H1 (cell line): Measurements from ENCODE around the gene TNFRSF1A. TPM values are rescaled to one million over a fixed set of nuclear protein-coding genes. Genes with fewer than 3 reads are reported as not detected.

ENCODE experiments used
- CTCF ChIA-PET: fragments of 300-600 bp; sonication (Branson Sonifier 250); formaldehyde crosslinking; loops from one replicate; lab custom pipeline; 2021; ENCODE audit not compliant: partially characterized antibody; lab: Charles Lee
- POLR2A ChIA-PET: fragments of 300-600 bp; sonication (Branson Sonifier 250); formaldehyde crosslinking; loops from one replicate; lab custom pipeline; 2021; ENCODE audit warnings: inconsistent platforms; ENCODE audit not compliant: partially characterized antibody; lab: Charles Lee
- DNase-seq, 2 experiments: peaks; one replicate each; pipeline versions ENCODE4 v3.0.0 to v3.0.0-alpha.2; 2010 to 2022; ENCODE audit warnings: low spot score in 2 of 2, low read depth in 1 of 2, mixed read lengths in 1 of 2
- FAIRE-seq: peaks from 2 replicates; lab custom pipeline; 2011; peaks lifted over from hg19 to GRCh38; lab: Jason Lieb, UNC
- H2AFZ ChIP-seq: 2 replicates; pipeline ENCODE4 v1.8.1; 2012; ENCODE audit warnings: low read length, inconsistent platforms
- H2AK5ac ChIP-seq: 2 replicates; pipeline ENCODE4 v1.6.1; 2013; ENCODE audit warnings: low read depth, low read length
- H2BK120ac ChIP-seq: replicated peaks from 2 replicates; pipeline ENCODE3; 2013; ENCODE audit warnings: low read depth, low read length, inconsistent platforms
- H2BK12ac ChIP-seq: 2 replicates; pipeline ENCODE4 v1.6.1; 2013; ENCODE audit warnings: low read depth, low read length
- H2BK15ac ChIP-seq: 2 replicates; pipeline ENCODE4 v1.6.1; 2013; ENCODE audit warnings: low read length
- H2BK20ac ChIP-seq: 2 replicates; pipeline ENCODE4 v1.6.1; 2013; ENCODE audit warnings: low read length
- H2BK5ac ChIP-seq: 2 replicates; pipeline ENCODE4 v1.6.1; 2013; ENCODE audit warnings: low read depth, low read length
- H3K14ac ChIP-seq: 2 replicates; pipeline ENCODE4 v1.6.1; 2013; ENCODE audit warnings: inconsistent platforms; ENCODE audit not compliant: insufficient read length
- H3K18ac ChIP-seq: 2 replicates; pipeline ENCODE4 v1.6.1; 2013; ENCODE audit warnings: low read length; ENCODE audit errors: extremely low read depth
- H3K23ac ChIP-seq: 2 replicates; pipeline ENCODE4 v1.6.1; 2013; ENCODE audit warnings: inconsistent platforms; ENCODE audit not compliant: insufficient read length
- H3K23me2 ChIP-seq: 2 replicates; pipeline ENCODE4 v1.6.1; 2013; ENCODE audit warnings: low read depth, low read length
- H3K27ac ChIP-seq: 2 replicates; pipeline ENCODE4 v1.6.1; 2011; ENCODE audit warnings: low read depth, low read length, inconsistent platforms
- H3K27me3 ChIP-seq, 4 experiments: replicated peaks in 1 of 4; 1 replicate in 1 of 4; 2 replicates in 3 of 4; pipeline versions ENCODE4 v1.6.1 to v1.8.1; 2011 to 2013; ENCODE audit warnings: low read length in 3 of 4, mild to moderate bottlenecking in 3 of 4, inconsistent platforms in 2 of 4, mixed read lengths in 2 of 4, moderate library complexity in 1 of 4; ENCODE audit not compliant: control insufficient read depth in 3 of 4, insufficient read depth in 3 of 4; ENCODE audit errors: extremely low read depth in 1 of 4
- H3K36me3 ChIP-seq, 4 experiments: 2 replicates each; pipeline versions ENCODE4 v1.6.1 to v1.8.1; 2011 to 2013; ENCODE audit warnings: mild to moderate bottlenecking in 4 of 4, low read length in 3 of 4, moderate library complexity in 2 of 4, control low read depth in 1 of 4, inconsistent platforms in 1 of 4; ENCODE audit not compliant: insufficient read depth in 4 of 4, control insufficient read depth in 2 of 4
- H3K4ac ChIP-seq: replicated peaks from 2 replicates; pipeline ENCODE3; 2013; ENCODE audit warnings: low read length, low read depth, mixed read lengths, inconsistent platforms; ENCODE audit not compliant: insufficient read length
- H3K4me1 ChIP-seq, 4 experiments: replicated peaks in 1 of 4; 1 replicate in 1 of 4; 2 replicates in 3 of 4; pipeline versions ENCODE4 v1.6.1 to v1.8.1; 2011 to 2013; ENCODE audit warnings: low read length in 3 of 4, inconsistent platforms in 2 of 4, mixed read lengths in 1 of 4; ENCODE audit not compliant: insufficient read depth in 4 of 4, control insufficient read depth in 3 of 4
- H3K4me2 ChIP-seq, 2 experiments: 2 replicates each; pipeline versions ENCODE4 v1.6.1 to v1.8.1; 2011 to 2013; ENCODE audit warnings: low read depth in 2 of 2, low read length in 2 of 2, control low read depth in 1 of 2, inconsistent platforms in 1 of 2, mild to moderate bottlenecking in 1 of 2; ENCODE audit not compliant: insufficient read depth in 1 of 2
- H3K4me3 ChIP-seq, 4 experiments: fragments of 200-600, 300-600 bp in 1 of 4; sonication (generic), shearing (Covaris generic), sonication (Bioruptor Twin) in 1 of 4; 2 replicates each; pipeline versions ENCODE4 v1.5.1 to v1.8.1; 2011 to 2016; ENCODE audit warnings: low read length in 4 of 4, low read depth in 3 of 4, control low read depth in 2 of 4, inconsistent platforms in 2 of 4, mild to moderate bottlenecking in 2 of 4, mixed read lengths in 1 of 4, moderate library complexity in 1 of 4; ENCODE audit not compliant: insufficient read depth in 2 of 4; ENCODE audit errors: extremely low read depth in 1 of 4
- H3K56ac ChIP-seq: replicated peaks from 2 replicates; pipeline ENCODE3; 2013; ENCODE audit warnings: low read depth, mild to moderate bottlenecking, mixed read lengths, low read length, inconsistent platforms; ENCODE audit not compliant: insufficient read length
- H3K79me1 ChIP-seq: 2 replicates; pipeline ENCODE4 v1.6.1; 2013; ENCODE audit warnings: low read depth, low read length, control low read depth
- H3K79me2 ChIP-seq, 2 experiments: 2 replicates each; pipeline versions ENCODE4 v1.6.1 to v1.8.1; 2012 to 2013; ENCODE audit warnings: low read length in 2 of 2, mild to moderate bottlenecking in 2 of 2, inconsistent platforms in 1 of 2; ENCODE audit not compliant: insufficient read depth in 2 of 2, control insufficient read depth in 1 of 2
- H3K9ac ChIP-seq, 4 experiments: replicated peaks in 1 of 4; 1 replicate in 1 of 4; 2 replicates in 3 of 4; pipeline versions ENCODE4 v1.6.1 to v1.8.1; 2011 to 2013; ENCODE audit warnings: low read depth in 3 of 4, low read length in 3 of 4, control low read depth in 2 of 4, mild to moderate bottlenecking in 2 of 4, moderate library complexity in 2 of 4, inconsistent platforms in 1 of 4; ENCODE audit errors: extremely low read depth in 1 of 4
- H3K9me3 ChIP-seq, 2 experiments: 2 replicates each; pipeline versions ENCODE4 v1.6.1 to v1.8.1; 2012 to 2013; ENCODE audit warnings: mild to moderate bottlenecking in 2 of 2, moderate library complexity in 2 of 2, control low read depth in 1 of 2, inconsistent platforms in 1 of 2, low read depth in 1 of 2, low read length in 1 of 2, mixed read lengths in 1 of 2; ENCODE audit not compliant: insufficient read depth in 2 of 2
- H4K20me1 ChIP-seq, 2 experiments: replicated peaks in 1 of 2; 2 replicates each; pipeline versions ENCODE3 to v1.8.1; 2011 to 2013; ENCODE audit warnings: inconsistent platforms in 2 of 2, low read length in 2 of 2, mild to moderate bottlenecking in 1 of 2; ENCODE audit not compliant: insufficient read depth in 2 of 2, control insufficient read depth in 1 of 2
- H4K5ac ChIP-seq: 2 replicates; pipeline ENCODE4 v1.6.1; 2013; ENCODE audit warnings: low read length, low read depth, mixed read lengths, inconsistent platforms; ENCODE audit not compliant: insufficient read length
- H4K8ac ChIP-seq: 2 replicates; pipeline ENCODE4 v1.8.0; 2013; ENCODE audit warnings: mild to moderate bottlenecking, moderate library complexity, low read length, inconsistent platforms; ENCODE audit not compliant: insufficient read depth; ENCODE audit errors: extremely low read depth
- H4K91ac ChIP-seq: replicated peaks from 2 replicates; pipeline ENCODE3; 2013; ENCODE audit warnings: low read length, mixed read lengths, inconsistent platforms; ENCODE audit not compliant: insufficient read length
- FOSL1 ChIP-seq: IDR thresholded peaks from 2 replicates; pipeline ENCODE4 v1.6.1; 2011; ENCODE audit warnings: mild to moderate bottlenecking, low read depth, low read length, moderate library complexity; ENCODE audit not compliant: insufficient read depth
- NANOG ChIP-seq: IDR thresholded peaks from 2 replicates; pipeline ENCODE4 v1.6.1; 2011; ENCODE audit warnings: low read length, low read depth, mild to moderate bottlenecking, inconsistent platforms; ENCODE audit not compliant: insufficient read depth, poor library complexity, severe bottlenecking
- SIX5 ChIP-seq: IDR thresholded peaks from 2 replicates; pipeline ENCODE4 v1.6.1; 2011; ENCODE audit warnings: mild to moderate bottlenecking, low read depth, low read length
- WGBS, 2 experiments: shearing (Covaris generic) in 1 of 2; methylation state at CpG; one replicate each; pipeline versions ENCODE4 v1.1.6 to v1.1.7; 2013 to 2015; ENCODE audit warnings: low lambda C conversion rate in 2 of 2, mixed read lengths in 2 of 2, inconsistent platforms in 1 of 2, low coverage in 1 of 2, missing lambda C conversion rate in 1 of 2; ENCODE audit not compliant: insufficient replicate concordance in 2 of 2, insufficient coverage in 1 of 2, insufficient read length in 1 of 2; ENCODE audit errors: extremely low coverage in 1 of 2, missing lambda C conversion rate in 1 of 2; 5-methylcytosine and 5-hydroxymethylcytosine counted together
- polyA plus RNA-seq, 7 experiments: library from polyadenylated mRNA; depleted of rRNA in 3 of 7; stranded (reverse) in 5 of 7; unstranded in 2 of 7; fragments of >200 nt in 5 of 7; fragments of 200-250 nt in 2 of 7; gene quantifications; 1 replicate in 5 of 7; 2 replicates in 1 of 7; 4 replicates in 1 of 7; pipeline versions ENCODE4 v1.2.1 to v1.2.3, GENCODE V29; 2011 to 2013; ENCODE audit warnings: missing spikeins in 2 of 7, mixed read lengths in 2 of 7
- total RNA-seq: library from RNA; stranded (reverse); fragmentation: NEBNext Ultra II Directional; extraction: Animal tissue kit (Norgen Biotek cat#: 25700); gene quantifications from 2 replicates; pipeline ENCODE4 v1.2.1, GENCODE V29; 2021

TNFRSF1A gene
- total and polyA plus RNA-seq, 2 of the 8 experiments (the other 6 are each of a cell fraction or from before 2014, with no cell fraction given): 28.7 to 42.1 TPM

- Histone ChIP-seq H2BK5ac (peak overlapping the region; percentile 93), H3K4me1 (peaks cover 19 to 52% (median 33%) of the 10 kb centered on the region in 4 experiments), H3K14ac (no peak overlapping the region), H2BK15ac (peak overlapping the region; percentile 76; the same call in 1 of the 2 replicates), H3K23me2 (peaks cover 22% of the 10 kb centered on the region), H2BK20ac (peak overlapping the region; percentile 89), H3K18ac (peak overlapping the region; percentile 95), H3K4ac (peak overlapping the region; percentile 23), H3K9ac (peak overlapping the region in 3 of 4 experiments; percentile 56 to 62 (median 57); a peak in 6 of 7 replicates), H4K8ac (peak overlapping the region; percentile 93), H2BK120ac (peak overlapping the region; percentile 25), H3K4me3 (peak overlapping the region in 3 of 4 experiments; percentile 9 to 51 (median 35); a peak in 5 of 8 replicates), H3K9me3 (no peaks in the 10 kb centered on the region), H4K5ac (peak overlapping the region; percentile 76), H3K23ac (no peak overlapping the region), H2AFZ (no peak overlapping the region), H3K36me3 (peaks cover 11 to 18% (median 13%) of the 10 kb centered on the region in 4 experiments; a peak in 5 of 8 replicates), H3K79me2 (peaks cover 10 to 74% of the 10 kb centered on the region in 2 experiments), H3K56ac (peak overlapping the region; percentile 87), H4K20me1 (peaks cover 0 to 4% of the 10 kb centered on the region in 2 experiments), H2BK12ac (peak overlapping the region; percentile 72), H3K4me2 (peak overlapping the region; percentile 62 to 87), H3K27ac (peak overlapping the region; percentile 88), H3K79me1 (peaks cover 9% of the 10 kb centered on the region), H4K91ac (peak overlapping the region; percentile 83), H3K27me3 (no peaks in the 10 kb centered on the region), H2AK5ac (peak overlapping the region; percentile 54)
- FAIRE-seq (no peak), DNase-seq (no peak)
- 68% methylated on average over 15 of the region's 15 CpGs; no CpG with 5 or more reads in 1 of the 2 experiments for WGBS, 2 experiments
- ChIA-PET CTCF (interaction anchor here (0.6 to 11.4 kb wide), 21 partner anchors 8 to 1565 kb away, joined by 3 to 109 read pairs (median 4); partner anchors contain the start of gene LTBR), POLR2A (interaction anchor here (0.6 to 17.5 kb wide), 27 partner anchors 4 to 432 kb away, joined by 3 to 286 read pairs (median 6); partner anchors contain the start of genes CD27, GAPDH, LTBR and MRPL51)
- TF ChIP-seq NANOG (no peak), SIX5 (no peak), FOSL1 (no peak)
These were observed 4.7 kb downstream of the TNFRSF1A start for GRCh38 chr12:6336889-6337853.
